GM10266 (cell line): Measurements from ENCODE around the gene KCNQ4.

Source experiments
- DNase-seq: peaks from one replicate; pipeline ENCODE4 v3.0.0; 2012; ENCODE audit errors: extremely low spot score
- TF ChIP-seq, protein P1 (sequence below): IDR thresholded peaks from 2 replicates; pipeline ENCODE4 v1.5.1; 2012; ENCODE audit warnings: mild to moderate bottlenecking, low read depth; ENCODE audit not compliant: control insufficient read depth, insufficient read depth; ENCODE audit errors: missing control alignments

Gene KCNQ4

GRCh38 chr1:40839943-40840335 lies 56.4 kb downstream of the KCNQ4 start:
- no peak for DNase-seq
- TF ChIP-seq, protein P1, sequence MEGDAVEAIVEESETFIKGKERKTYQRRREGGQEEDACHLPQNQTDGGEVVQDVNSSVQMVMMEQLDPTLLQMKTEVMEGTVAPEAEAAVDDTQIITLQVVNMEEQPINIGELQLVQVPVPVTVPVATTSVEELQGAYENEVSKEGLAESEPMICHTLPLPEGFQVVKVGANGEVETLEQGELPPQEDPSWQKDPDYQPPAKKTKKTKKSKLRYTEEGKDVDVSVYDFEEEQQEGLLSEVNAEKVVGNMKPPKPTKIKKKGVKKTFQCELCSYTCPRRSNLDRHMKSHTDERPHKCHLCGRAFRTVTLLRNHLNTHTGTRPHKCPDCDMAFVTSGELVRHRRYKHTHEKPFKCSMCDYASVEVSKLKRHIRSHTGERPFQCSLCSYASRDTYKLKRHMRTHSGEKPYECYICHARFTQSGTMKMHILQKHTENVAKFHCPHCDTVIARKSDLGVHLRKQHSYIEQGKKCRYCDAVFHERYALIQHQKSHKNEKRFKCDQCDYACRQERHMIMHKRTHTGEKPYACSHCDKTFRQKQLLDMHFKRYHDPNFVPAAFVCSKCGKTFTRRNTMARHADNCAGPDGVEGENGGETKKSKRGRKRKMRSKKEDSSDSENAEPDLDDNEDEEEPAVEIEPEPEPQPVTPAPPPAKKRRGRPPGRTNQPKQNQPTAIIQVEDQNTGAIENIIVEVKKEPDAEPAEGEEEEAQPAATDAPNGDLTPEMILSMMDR: no peak

- TF ChIP-seq, protein P1: no peak
- no peak for DNase-seq
Observed at GRCh38 chr1:40840526-40841323, 57.1 kb downstream of the KCNQ4 start.

DNA sequence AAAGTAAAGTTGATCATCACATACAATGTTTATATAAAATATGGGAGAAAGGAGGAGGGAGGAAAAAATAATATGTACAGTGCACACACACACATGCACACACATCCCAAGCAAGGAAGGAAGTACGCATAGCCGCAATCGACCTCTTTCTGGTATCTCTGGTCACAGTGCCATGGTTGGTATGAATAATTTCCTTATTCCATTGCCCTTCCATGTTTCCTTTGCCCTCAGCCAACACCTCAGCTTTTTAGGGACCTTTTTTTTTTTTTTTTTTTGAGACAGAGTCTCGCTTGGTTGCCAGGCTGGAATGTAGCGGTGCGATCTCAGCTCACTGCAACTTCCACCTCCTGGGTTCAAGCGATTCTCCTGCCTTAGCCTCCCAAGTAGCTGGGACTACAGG lies 58.0 kb downstream of the KCNQ4 start:
- TF ChIP-seq, protein P1: no peak
- DNase-seq: no peak

DNA sequence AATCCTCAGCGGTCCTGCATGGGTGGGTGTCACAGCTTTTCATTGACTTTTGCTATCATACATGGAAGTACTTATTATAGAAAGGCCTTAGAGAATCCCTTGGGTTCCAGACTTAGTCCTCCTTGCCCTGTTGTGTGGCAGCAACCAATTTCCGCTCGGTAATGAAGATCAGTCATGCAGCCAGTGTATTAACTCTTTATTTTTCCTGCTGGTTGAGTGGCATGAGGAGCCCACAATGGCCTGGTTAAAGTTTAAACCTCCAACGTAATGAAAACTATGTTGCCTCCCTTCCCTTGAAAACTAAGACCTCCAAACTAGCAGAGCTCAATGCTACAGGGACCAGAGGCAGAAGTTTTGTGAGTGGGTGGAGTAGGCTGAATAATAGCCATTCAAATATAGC lies 58.6 kb downstream of the KCNQ4 start:
- DNase-seq: no peak
- TF ChIP-seq, protein P1: no peak

DNA sequence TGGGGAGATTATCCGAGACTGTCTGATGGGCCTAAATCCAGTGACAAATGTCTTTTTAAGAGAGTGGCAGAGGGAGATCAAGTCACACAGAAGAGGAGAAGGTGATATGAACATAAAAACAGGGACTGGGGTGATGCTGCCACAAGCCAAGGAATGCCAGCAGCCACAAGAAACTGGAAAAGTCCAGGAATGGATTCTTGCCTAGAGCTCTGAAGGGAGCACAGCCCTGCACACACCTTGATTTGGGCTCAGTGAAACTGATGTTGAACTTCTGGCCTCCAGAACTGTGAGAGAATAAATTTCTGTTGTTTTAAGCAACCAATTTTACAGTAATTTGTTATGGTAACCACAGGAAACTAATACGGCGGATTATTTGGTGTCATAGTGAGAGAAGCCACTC lies 59.1 kb downstream of the KCNQ4 start:
- DNase-seq: no peak
- TF ChIP-seq, protein P1: no peak

- TF ChIP-seq, protein P1: no peak
- DNase-seq: no peak
Observed at GRCh38 chr1:40844079-40844478, 60.5 kb downstream of the KCNQ4 start.

- no peak for DNase-seq
- TF ChIP-seq, protein P1: no peak
Observed at GRCh38 chr1:40844887-40845878, 61.6 kb downstream of the KCNQ4 start.
